Natural killer cell treated with Interleukin-12 subunit alpha and Interleukin-12 subunit beta and Interleukin-15 and Interleukin-18, amount 100 ng/mL, for 72 hours (primary cell): ENCODE data around the gene GRIK4. TPM values are rescaled to one million over a fixed set of nuclear protein-coding genes. Genes with fewer than 3 reads are reported as not detected.
A peak's percentile ranks its signal among the peaks of the same experiment; 100 is the strongest.

Source experiments
- ATAC-seq, 2 donors: fragments of 150-1000 bp; cut with Tn5 transposase in 1 of 2; sonication (Bioruptor Pico), chemical (Tn5 transposase) in 1 of 2; 2 replicates each; pipeline ENCODE4 v1.10.0; 2021
- DNase-seq: peaks from one replicate; pipeline ENCODE4 v3.0.0; 2022; ENCODE audit warnings: low spot score
- H3K27ac Mint-ChIP-seq, 2 donors: 1 replicate in 1 of 2; 2 replicates in 1 of 2; pipeline ENCODE4 v1.8.0; 2022; ENCODE audit warnings: mixed read lengths in 2 of 2, mild to moderate bottlenecking in 1 of 2, moderate library complexity in 1 of 2
- H3K27me3 Mint-ChIP-seq, 2 donors: 1 replicate in 1 of 2; 2 replicates in 1 of 2; pipeline ENCODE4 v1.8.0; 2022; ENCODE audit warnings: mixed read lengths in 2 of 2
- H3K36me3 Mint-ChIP-seq: one replicate; pipeline ENCODE4 v1.8.0; 2022; ENCODE audit warnings: mixed read lengths
- H3K4me1 Mint-ChIP-seq, 2 donors: 1 replicate in 1 of 2; 2 replicates in 1 of 2; pipeline ENCODE4 v1.8.0; 2022; ENCODE audit warnings: low read depth in 2 of 2, mixed read lengths in 2 of 2, mild to moderate bottlenecking in 1 of 2
- H3K4me3 Mint-ChIP-seq: one replicate; pipeline ENCODE4 v1.8.0; 2022; ENCODE audit warnings: mixed read lengths
- H3K9me3 Mint-ChIP-seq: 2 replicates; pipeline ENCODE4 v1.8.0; 2022; ENCODE audit warnings: mixed read lengths
- total RNA-seq, 2 donors: library from RNA; stranded (reverse); gene quantifications; one replicate each; pipeline ENCODE4 v1.2.3, GENCODE V29; 2022

The GRIK4 gene
- total RNA-seq, 2 donors from 2014 or later = 1.4 to 1.8 TPM

DNA sequence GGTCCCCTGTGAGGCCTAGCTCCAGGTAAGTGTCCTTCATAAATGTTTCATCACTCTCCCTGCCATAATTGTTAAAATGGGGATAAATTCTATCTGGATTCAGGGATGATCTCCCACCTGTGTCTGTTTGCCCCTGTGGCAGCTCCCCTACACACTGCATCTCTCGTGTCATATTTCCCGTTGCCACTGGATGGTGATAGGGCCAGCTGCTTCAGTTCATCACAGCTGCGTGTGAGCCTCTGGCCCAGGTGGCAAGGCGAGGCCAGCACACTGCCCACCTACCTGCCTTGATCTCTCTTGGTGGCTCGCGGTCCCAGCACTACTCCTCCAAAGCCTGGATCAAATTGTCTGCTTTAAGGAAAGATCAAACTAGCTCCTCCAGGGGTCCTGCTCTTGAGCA lies 187.4 kb downstream of the GRIK4 start:
- H3K9me3 Mint-ChIP-seq = no peaks in the 10 kb centered on the region
- ATAC-seq (no peak), DNase-seq (no peak)
- peaks cover 6% of the 10 kb centered on the region in 2 donors for H3K27me3 Mint-ChIP-seq
- no peaks in the 10 kb centered on the region for H3K36me3 Mint-ChIP-seq
- peak overlapping the region in 1 of 2 donors; percentile 22 for H3K27ac Mint-ChIP-seq
- H3K4me1 Mint-ChIP-seq = no peaks in the 10 kb centered on the region
- no peak overlapping the region for H3K4me3 Mint-ChIP-seq

- Mint-ChIP-seq H3K9me3 (no peaks in the 10 kb centered on the region), H3K4me1 (no peaks in the 10 kb centered on the region), H3K36me3 (peaks cover 9% of the 10 kb centered on the region), H3K27ac (no peak overlapping the region), H3K27me3 (peaks cover 2 to 6% of the 10 kb centered on the region in 2 donors), H3K4me3 (no peak overlapping the region)
- no peak for ATAC-seq
- DNase-seq = no peak
Measured at GRCh38 chr11:120702656-120703055, 191.1 kb downstream of the GRIK4 start.

- no peaks in the 10 kb centered on the region for H3K4me1 Mint-ChIP-seq
- H3K27me3 Mint-ChIP-seq = peaks cover 2 to 6% of the 10 kb centered on the region in 2 donors
- peaks cover 9% of the 10 kb centered on the region for H3K36me3 Mint-ChIP-seq
- ATAC-seq (no peak), DNase-seq (no peak)
- no peaks in the 10 kb centered on the region for H3K9me3 Mint-ChIP-seq
- H3K4me3 Mint-ChIP-seq = no peak overlapping the region
- no peak overlapping the region for H3K27ac Mint-ChIP-seq
Measured at GRCh38 chr11:120703358-120704152, 192.0 kb downstream of the GRIK4 start.

GRCh38 chr11:120704256-120704750 lies 192.8 kb downstream of the GRIK4 start:
- no peak overlapping the region for H3K4me3 Mint-ChIP-seq
- no peaks in the 10 kb centered on the region for H3K9me3 Mint-ChIP-seq
- DNase-seq (no peak), ATAC-seq (no peak)
- H3K27me3 Mint-ChIP-seq = peaks cover 2 to 6% of the 10 kb centered on the region in 2 donors
- H3K36me3 Mint-ChIP-seq = peaks cover 9% of the 10 kb centered on the region
- H3K4me1 Mint-ChIP-seq = no peaks in the 10 kb centered on the region
- no peak overlapping the region for H3K27ac Mint-ChIP-seq

DNA sequence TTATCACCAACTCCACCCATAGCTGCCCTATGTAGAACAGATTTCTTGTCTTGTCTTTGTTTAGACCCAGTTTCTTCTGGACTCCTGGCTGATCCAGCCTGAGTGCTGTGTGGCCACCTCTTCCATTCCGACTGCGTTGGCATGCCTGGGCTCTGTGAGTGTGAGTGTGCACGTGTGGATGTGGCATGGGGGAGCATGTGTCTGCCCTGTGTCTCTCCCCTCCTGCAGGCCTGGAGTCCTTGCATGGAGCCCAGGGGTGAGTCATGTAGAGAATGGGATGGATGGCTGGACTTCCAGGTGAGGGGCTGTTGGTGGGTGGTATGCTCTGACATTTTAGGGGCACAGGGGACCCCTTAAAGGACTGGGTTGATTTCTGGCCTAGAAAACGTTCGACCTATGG lies 194.7 kb downstream of the GRIK4 start:
- DNase-seq (no peak), ATAC-seq (no peak)
- no peak overlapping the region for H3K27ac Mint-ChIP-seq
- H3K4me3 Mint-ChIP-seq = no peak overlapping the region
- peaks cover 9% of the 10 kb centered on the region for H3K36me3 Mint-ChIP-seq
- H3K4me1 Mint-ChIP-seq = no peaks in the 10 kb centered on the region
- H3K27me3 Mint-ChIP-seq = peaks cover 2% of the 10 kb centered on the region in 2 donors
- no peaks in the 10 kb centered on the region for H3K9me3 Mint-ChIP-seq

DNA sequence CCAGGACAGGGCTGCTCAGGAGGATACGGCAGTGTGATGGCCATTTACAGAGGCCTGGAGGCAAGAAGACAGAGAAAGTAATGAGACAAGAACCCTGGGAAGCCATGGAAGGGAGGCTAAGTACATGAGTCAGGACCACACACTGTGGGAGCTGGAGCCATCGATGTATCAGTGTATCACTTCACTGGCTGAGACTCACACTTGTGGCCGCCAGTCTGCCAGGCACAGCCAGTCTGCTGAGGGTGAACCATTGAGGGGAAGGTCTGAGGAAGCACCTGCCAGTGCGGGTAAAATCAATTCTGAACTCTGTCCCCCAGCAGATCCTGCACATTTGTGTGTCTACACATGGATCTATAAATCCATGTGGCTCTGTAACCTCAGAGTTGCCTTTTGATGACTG lies 195.6 kb downstream of the GRIK4 start:
- H3K4me3 Mint-ChIP-seq = no peak overlapping the region
- no peaks in the 10 kb centered on the region for H3K9me3 Mint-ChIP-seq
- ATAC-seq (no peak), DNase-seq (no peak)
- no peaks in the 10 kb centered on the region for H3K4me1 Mint-ChIP-seq
- no peak overlapping the region for H3K27ac Mint-ChIP-seq
- peaks cover 9% of the 10 kb centered on the region for H3K36me3 Mint-ChIP-seq
- no peaks in the 10 kb centered on the region for H3K27me3 Mint-ChIP-seq

DNA sequence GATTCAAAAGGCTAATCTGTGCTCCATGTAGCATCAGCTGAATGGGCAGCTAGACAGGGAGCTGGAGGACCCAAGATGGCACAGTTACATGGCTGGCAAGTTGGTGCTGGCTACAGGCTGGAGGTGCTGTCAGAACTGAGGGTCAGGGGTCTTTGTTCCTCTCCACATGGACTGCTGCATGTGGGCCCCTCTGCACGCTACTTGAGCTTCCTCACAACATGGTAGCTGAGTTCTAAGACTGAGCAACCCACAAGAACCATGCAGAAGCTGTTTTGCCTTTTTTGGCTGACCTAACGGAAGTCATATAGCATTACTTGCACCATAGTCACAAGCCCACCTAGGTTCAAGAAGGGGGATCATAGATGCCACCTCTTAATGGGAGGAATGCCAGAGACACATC lies 196.1 kb downstream of the GRIK4 start:
- no peaks in the 10 kb centered on the region for H3K9me3 Mint-ChIP-seq
- H3K27ac Mint-ChIP-seq = no peak overlapping the region
- H3K4me3 Mint-ChIP-seq = no peak overlapping the region
- no peak for ATAC-seq
- DNase-seq = no peak
- H3K27me3 Mint-ChIP-seq = no peaks in the 10 kb centered on the region
- peaks cover 9% of the 10 kb centered on the region for H3K36me3 Mint-ChIP-seq
- H3K4me1 Mint-ChIP-seq = no peaks in the 10 kb centered on the region

DNA sequence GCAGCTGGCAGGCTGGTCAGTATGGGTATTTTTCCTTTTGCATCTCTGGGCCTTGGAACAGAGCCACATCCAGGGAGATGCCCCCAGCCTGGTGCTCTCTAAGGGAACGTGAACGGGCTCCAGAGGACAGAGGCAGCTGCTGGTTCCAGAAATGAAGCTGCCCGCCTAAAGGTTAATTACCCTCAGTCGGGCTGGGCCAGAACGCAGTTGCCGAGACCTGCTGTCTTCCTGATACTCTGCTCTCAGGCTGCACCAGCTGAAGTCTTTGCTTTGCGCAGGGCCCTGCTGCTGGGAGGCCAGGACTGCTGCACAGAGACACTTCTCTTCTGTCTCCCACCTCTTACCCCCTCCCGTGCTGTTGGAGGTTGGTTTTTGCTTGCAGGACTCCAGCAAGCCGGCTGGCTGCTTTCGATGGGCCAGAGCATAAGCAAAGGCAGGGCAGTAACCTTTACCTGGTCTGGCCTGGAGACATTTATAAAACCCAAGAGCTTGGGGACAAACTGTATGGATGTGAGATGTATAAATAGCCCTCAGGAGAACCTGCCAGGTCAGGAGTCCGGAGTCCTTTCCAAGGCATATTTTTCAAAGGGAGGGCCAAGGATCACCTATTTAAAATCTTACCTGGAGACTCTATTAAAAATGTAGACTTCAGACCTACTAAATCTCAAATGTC lies 197.1 kb downstream of the GRIK4 start:
- ATAC-seq = no peak
- H3K36me3 Mint-ChIP-seq = peaks cover 9% of the 10 kb centered on the region
- H3K27me3 Mint-ChIP-seq = no peaks in the 10 kb centered on the region
- H3K4me3 Mint-ChIP-seq = no peak overlapping the region
- no peak overlapping the region for H3K27ac Mint-ChIP-seq
- DNase-seq = no peak
- H3K4me1 Mint-ChIP-seq = no peaks in the 10 kb centered on the region
- H3K9me3 Mint-ChIP-seq = no peaks in the 10 kb centered on the region

GRCh38 chr11:120709808-120710207 lies 198.3 kb downstream of the GRIK4 start:
- Mint-ChIP-seq H3K4me3 (no peak overlapping the region), H3K4me1 (peaks cover 6 to 7% of the 10 kb centered on the region in 2 donors)
- no peak for ATAC-seq

GRCh38 chr11:120710354-120711131 lies 199.0 kb downstream of the GRIK4 start:
- no peaks in the 10 kb centered on the region for H3K9me3 Mint-ChIP-seq
- peaks cover 14 to 15% of the 10 kb centered on the region in 2 donors for H3K4me1 Mint-ChIP-seq
- H3K4me3 Mint-ChIP-seq = no peak overlapping the region
- H3K36me3 Mint-ChIP-seq = peaks cover 7% of the 10 kb centered on the region
- H3K27me3 Mint-ChIP-seq = peaks cover 0 to 5% of the 10 kb centered on the region in 2 donors
- ATAC-seq (no peak), DNase-seq (no peak)
- H3K27ac Mint-ChIP-seq = no peak overlapping the region

More at GRCh38 chr11:120709808-120710207, 198.3 kb downstream of the GRIK4 start:
- no peak for DNase-seq
- Mint-ChIP-seq H3K27me3 (peaks cover 0 to 5% of the 10 kb centered on the region in 2 donors), H3K36me3 (peaks cover 9% of the 10 kb centered on the region), H3K27ac (no peak overlapping the region), H3K9me3 (no peaks in the 10 kb centered on the region)

- DNase-seq = no peak
- Mint-ChIP-seq H3K4me3 (no peak overlapping the region), H3K27me3 (peaks cover 0 to 5% of the 10 kb centered on the region in 2 donors), H3K9me3 (no peaks in the 10 kb centered on the region), H3K36me3 (peaks cover under 1% of the 10 kb centered on the region), H3K4me1 (peaks cover 14 to 16% of the 10 kb centered on the region in 2 donors), H3K27ac (no peak overlapping the region)
- no peak for ATAC-seq
Measured at GRCh38 chr11:120712014-120712413, 200.5 kb downstream of the GRIK4 start.

GRCh38 chr11:120712881-120713280 lies 201.3 kb downstream of the GRIK4 start:
- Mint-ChIP-seq H3K27me3 (peaks cover 0 to 5% of the 10 kb centered on the region in 2 donors), H3K36me3 (no peaks in the 10 kb centered on the region), H3K4me1 (peaks cover 14 to 16% of the 10 kb centered on the region in 2 donors), H3K4me3 (no peak overlapping the region), H3K9me3 (no peaks in the 10 kb centered on the region), H3K27ac (no peak overlapping the region)
- ATAC-seq (no peak), DNase-seq (no peak)

- DNase-seq (no peak), ATAC-seq (no peak)
- peaks cover 0 to 5% of the 10 kb centered on the region in 2 donors for H3K27me3 Mint-ChIP-seq
- no peaks in the 10 kb centered on the region for H3K9me3 Mint-ChIP-seq
- H3K4me3 Mint-ChIP-seq = no peak overlapping the region
- H3K4me1 Mint-ChIP-seq = peaks cover 14 to 16% of the 10 kb centered on the region in 2 donors
- no peak overlapping the region for H3K27ac Mint-ChIP-seq
- H3K36me3 Mint-ChIP-seq = no peaks in the 10 kb centered on the region
Measured at GRCh38 chr11:120713296-120713695, 201.7 kb downstream of the GRIK4 start.
